Measurements from ENCODE around the gene SLC25A23. TPM values are rescaled to one million over a fixed set of nuclear protein-coding genes. Genes with fewer than 3 reads are reported as not detected.
A peak's percentile ranks its signal among the peaks of the same experiment; 100 is the strongest.

Gene SLC25A23
- total and polyA plus RNA-seq, 10 of the 15 experiments (the other 5 are each of a cell fraction or from before 2014, with no cell fraction given) = 10.2 to 85.8 (median 50.0) TPM

GRCh38 chr19:6453951-6454565 is 5.5 kb downstream of the SLC25A23 start:
- FAIRE-seq = no peak

More at GRCh38 chr19:6453951-6454565, 5.5 kb downstream of the SLC25A23 start:
- H4K20me1 ChIP-seq (ENCODE audit: control insufficient read depth, insufficient read depth) = no peaks in the 10 kb centered on the region
- H3K27ac ChIP-seq (ENCODE audit: control insufficient read depth, insufficient read depth) = no peak overlapping the region
- peaks cover 10 to 27% of the 10 kb centered on the region in 2 experiments; a peak in 3 of 4 replicates for H3K36me3 ChIP-seq (ENCODE audit: control insufficient read depth in 2 of 2, insufficient read depth in 2 of 2, low read length in 1 of 2)
- H3K79me2 ChIP-seq (ENCODE audit: control insufficient read depth, insufficient read depth, low read length) = peaks cover 14% of the 10 kb centered on the region
- H3K27me3 ChIP-seq (replicated peaks in 1 of 2; ENCODE audit: control insufficient read depth in 2 of 2, insufficient read depth in 2 of 2, low read length in 1 of 2) = no peaks in the 10 kb centered on the region
- H3K9me3 ChIP-seq (replicated peaks; ENCODE audit: control insufficient read depth, insufficient read depth, low read length) = peaks cover 17% of the 10 kb centered on the region; the same call in 2 of the 3 replicates
- POLR2A ChIA-PET = no interaction called here
- in situ Hi-C loops (cut with MboI) = no loop called here
- RAD21 ChIA-PET (ENCODE audit: unreplicated experiment) = no interaction called here
- no peak overlapping the region for H2AFZ ChIP-seq (ENCODE audit: control insufficient read depth, low read depth, low read length)
- CTCF ChIA-PET = no interaction called here
- TF ChIP-seq CBX5 (IDR thresholded peaks at IDR 0.05; ENCODE audit: low read depth) (peak; percentile 79; the same call in 1 of the 2 replicates), ELK1 (IDR thresholded peaks at IDR 0.05; ENCODE audit: low read depth, low read length) (no peak)
- TF ChIP-seq, protein P1, sequence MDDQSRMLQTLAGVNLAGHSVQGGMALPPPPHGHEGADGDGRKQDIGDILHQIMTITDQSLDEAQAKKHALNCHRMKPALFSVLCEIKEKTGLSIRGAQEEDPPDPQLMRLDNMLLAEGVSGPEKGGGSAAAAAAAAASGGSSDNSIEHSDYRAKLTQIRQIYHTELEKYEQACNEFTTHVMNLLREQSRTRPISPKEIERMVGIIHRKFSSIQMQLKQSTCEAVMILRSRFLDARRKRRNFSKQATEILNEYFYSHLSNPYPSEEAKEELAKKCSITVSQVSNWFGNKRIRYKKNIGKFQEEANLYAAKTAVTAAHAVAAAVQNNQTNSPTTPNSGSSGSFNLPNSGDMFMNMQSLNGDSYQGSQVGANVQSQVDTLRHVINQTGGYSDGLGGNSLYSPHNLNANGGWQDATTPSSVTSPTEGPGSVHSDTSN (IDR thresholded peaks at IDR 0.05; ENCODE audit: insufficient replicate concordance, low read depth, low read length) = no peak
- DNase-seq (ENCODE audit: low read depth, low spot score) = no peak
- intact Hi-C loops (cut with micrococcal nuclease; ENCODE audit: unreplicated experiment) = no loop called here
- SMC1A ChIA-PET (ENCODE audit: uncharacterized antibody, unreplicated experiment) = no interaction called here
- no peak overlapping the region for H3K9ac ChIP-seq (ENCODE audit: control insufficient read depth, insufficient read depth, low read length)
- peaks cover 10% of the 10 kb centered on the region for H3K4me1 ChIP-seq (ENCODE audit: control insufficient read depth, insufficient read depth, low read length)
- WGBS (ENCODE audit: insufficient coverage, insufficient replicate concordance, low lambda C conversion rate, missing lambda C conversion rate) = 95% methylated on average over 11 of the region's 11 CpGs
- no TSS peak for BruUV-seq (replicated peaks)
- no peak for ATAC-seq
- no peak overlapping the region for H3K4me2 ChIP-seq (ENCODE audit: control insufficient read depth, insufficient read depth)
- no peak overlapping the region for H3K4me3 ChIP-seq
